GM21723 (cell line): Measurements from ENCODE around the gene GPRIN2.
"Not testable (repeated sequence)": the region's sequence is repeated elsewhere in the genome, so short reads cannot be mapped to it uniquely, and the experiment has no call there.

ENCODE experiments used
- ATAC-seq: cut with Tn5 transposase; IDR thresholded peaks from one replicate; pipeline ENCODE4 v1.9.1; 2021; ENCODE audit warnings: mild to moderate bottlenecking, moderate library complexity; ENCODE audit not compliant: unreplicated experiment

Gene GPRIN2

GRCh38 chr10:46523119-46523961 is 33.1 kb downstream of the GPRIN2 start:
- ATAC-seq, result no peak

GRCh38 chr10:46522295-46523118 is 34.0 kb downstream of the GPRIN2 start:
- ATAC-seq, result no peak

- no peak for ATAC-seq
Measured at GRCh38 chr10:46520941-46521340, 35.5 kb downstream of the GPRIN2 start.

GRCh38 chr10:46520381-46520780 is 36.1 kb downstream of the GPRIN2 start:
- no peak for ATAC-seq

GRCh38 chr10:46518028-46518725 is 38.3 kb downstream of the GPRIN2 start:
- no peak for ATAC-seq

GRCh38 chr10:46517541-46517940 is 38.9 kb downstream of the GPRIN2 start:
- no peak for ATAC-seq

- no peak for ATAC-seq
Measured at GRCh38 chr10:46516660-46517416, 39.6 kb downstream of the GPRIN2 start.

- no peak for ATAC-seq
Measured at GRCh38 chr10:46515793-46516192, 40.7 kb downstream of the GPRIN2 start.

- ATAC-seq, result no peak
Measured at GRCh38 chr10:46515366-46515765, 41.1 kb downstream of the GPRIN2 start.

- no peak for ATAC-seq
Measured at GRCh38 chr10:46514899-46515298, 41.6 kb downstream of the GPRIN2 start.

GRCh38 chr10:46514431-46514861 is 42.0 kb downstream of the GPRIN2 start:
- no peak for ATAC-seq

- ATAC-seq, result not testable (repeated sequence)
Measured at GRCh38 chr10:46513333-46513732, 43.1 kb downstream of the GPRIN2 start.

- not testable (repeated sequence) for ATAC-seq
Measured at GRCh38 chr10:46512725-46513124, 43.7 kb downstream of the GPRIN2 start.

- ATAC-seq, result not testable (repeated sequence)
Measured at GRCh38 chr10:46512002-46512401, 44.5 kb downstream of the GPRIN2 start.
